ENCODE data around the gene LMAN1L.

- TF ChIP-seq CTCF (IDR thresholded peaks at IDR 0.05) (no peak), POLR2A (IDR thresholded peaks at IDR 0.05) (no peak), EP300 (IDR thresholded peaks at IDR 0.05) (no peak)
Observed at GRCh38 chr15:74866090-74866489, 53.5 kb downstream of the LMAN1L start.

Data from tibial nerve (tissue), 4 donors.